ENCODE measurements around the gene TMEM132E.

DNA sequence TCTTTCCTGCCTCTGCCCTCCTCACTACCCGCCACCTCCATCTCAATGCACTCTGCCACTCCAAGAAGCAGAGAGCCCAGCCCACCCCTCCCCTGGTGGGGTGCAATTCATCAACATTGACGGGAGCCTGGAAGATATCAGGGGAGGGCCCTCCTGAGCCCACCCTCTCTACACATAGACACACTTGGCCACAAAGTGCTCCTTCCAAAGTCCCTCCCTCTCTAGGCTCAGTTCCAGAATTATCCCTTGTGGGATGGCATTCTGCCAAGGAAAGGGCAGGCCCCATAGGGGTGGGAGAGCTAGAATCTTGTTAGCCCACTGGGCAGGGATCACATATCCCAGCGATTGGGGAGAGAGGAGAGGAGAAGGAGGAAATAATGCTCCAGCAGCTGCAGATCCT lies 66.2 kb downstream of the TMEM132E start:
- TF ChIP-seq, protein P1, sequence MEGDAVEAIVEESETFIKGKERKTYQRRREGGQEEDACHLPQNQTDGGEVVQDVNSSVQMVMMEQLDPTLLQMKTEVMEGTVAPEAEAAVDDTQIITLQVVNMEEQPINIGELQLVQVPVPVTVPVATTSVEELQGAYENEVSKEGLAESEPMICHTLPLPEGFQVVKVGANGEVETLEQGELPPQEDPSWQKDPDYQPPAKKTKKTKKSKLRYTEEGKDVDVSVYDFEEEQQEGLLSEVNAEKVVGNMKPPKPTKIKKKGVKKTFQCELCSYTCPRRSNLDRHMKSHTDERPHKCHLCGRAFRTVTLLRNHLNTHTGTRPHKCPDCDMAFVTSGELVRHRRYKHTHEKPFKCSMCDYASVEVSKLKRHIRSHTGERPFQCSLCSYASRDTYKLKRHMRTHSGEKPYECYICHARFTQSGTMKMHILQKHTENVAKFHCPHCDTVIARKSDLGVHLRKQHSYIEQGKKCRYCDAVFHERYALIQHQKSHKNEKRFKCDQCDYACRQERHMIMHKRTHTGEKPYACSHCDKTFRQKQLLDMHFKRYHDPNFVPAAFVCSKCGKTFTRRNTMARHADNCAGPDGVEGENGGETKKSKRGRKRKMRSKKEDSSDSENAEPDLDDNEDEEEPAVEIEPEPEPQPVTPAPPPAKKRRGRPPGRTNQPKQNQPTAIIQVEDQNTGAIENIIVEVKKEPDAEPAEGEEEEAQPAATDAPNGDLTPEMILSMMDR (IDR thresholded peaks at IDR 0.05): no peak
- no peak for TF ChIP-seq POLR2A (IDR thresholded peaks at IDR 0.05)

All from adrenal gland (tissue), 5 donors.